Fibroblast of lung (primary cell): ENCODE data around the gene FIGNL1. TPM values are rescaled to one million over a fixed set of nuclear protein-coding genes. Genes with fewer than 3 reads are reported as not detected.

ENCODE experiments used
- DNase-seq, 2 donors: peaks; one replicate each; pipeline versions ENCODE4 v3.0.0 to v3.0.0-alpha.2; 2010; ENCODE audit warnings: low read depth in 2 of 2
- H2AFZ ChIP-seq: 2 replicates; pipeline ENCODE4 v1.5.1; 2012; ENCODE audit warnings: low read length, control low read depth, inconsistent platforms
- H3K27ac ChIP-seq: 2 replicates; pipeline ENCODE4 v1.5.1; 2011; ENCODE audit warnings: low read length, control low read depth; ENCODE audit not compliant: insufficient read depth
- H3K27me3 ChIP-seq: 2 replicates; pipeline ENCODE4 v1.5.1; 2011; ENCODE audit warnings: mild to moderate bottlenecking, low read length; ENCODE audit not compliant: control insufficient read depth, insufficient read depth
- H3K36me3 ChIP-seq: 2 replicates; pipeline ENCODE4 v1.5.1; 2011; ENCODE audit warnings: low read length; ENCODE audit not compliant: control insufficient read depth, insufficient read depth
- H3K4me1 ChIP-seq: 2 replicates; pipeline ENCODE4 v1.5.1; 2011; ENCODE audit warnings: low read length; ENCODE audit not compliant: control insufficient read depth, insufficient read depth; ENCODE audit errors: extremely low read depth
- H3K4me2 ChIP-seq: 2 replicates; pipeline ENCODE4 v1.5.1; 2011; ENCODE audit warnings: low read length, control low read depth; ENCODE audit not compliant: insufficient read depth; ENCODE audit errors: extremely low read depth
- H3K4me3 ChIP-seq, 4 experiments: fragments of 200-600 bp in 1 of 4; sonication (generic) in 1 of 4; replicated peaks in 1 of 4; 2 replicates each; pipeline ENCODE4 v1.5.1; 2011 to 2016; ENCODE audit warnings: low read length in 4 of 4, low read depth in 3 of 4, mild to moderate bottlenecking in 3 of 4, control low read depth in 2 of 4, inconsistent platforms in 1 of 4, mixed read lengths in 1 of 4; ENCODE audit not compliant: insufficient read depth in 1 of 4; ENCODE audit errors: control extremely low read depth in 1 of 4
- H3K79me2 ChIP-seq: 2 replicates; pipeline ENCODE4 v1.5.1; 2012; ENCODE audit warnings: mild to moderate bottlenecking, low read length, inconsistent platforms; ENCODE audit not compliant: control insufficient read depth, insufficient read depth
- H3K9ac ChIP-seq: 2 replicates; pipeline ENCODE4 v1.5.1; 2011; ENCODE audit warnings: mild to moderate bottlenecking, low read length, control low read depth; ENCODE audit not compliant: insufficient read depth
- H3K9me3 ChIP-seq: 2 replicates; pipeline ENCODE4 v1.5.1; 2012; ENCODE audit warnings: low read depth, low read length; ENCODE audit not compliant: control insufficient read depth, insufficient read depth
- H4K20me1 ChIP-seq: 2 replicates; pipeline ENCODE4 v1.5.1; 2011; ENCODE audit warnings: low read length; ENCODE audit not compliant: control insufficient read depth, insufficient read depth; ENCODE audit errors: extremely low read depth
- EZH2 ChIP-seq: IDR thresholded peaks from 2 replicates; pipeline ENCODE4 v1.5.1; 2012; ENCODE audit warnings: low read length, control low read depth, mild to moderate bottlenecking; ENCODE audit errors: missing control alignments
- polyA plus RNA-seq, 2 donors: library from polyadenylated mRNA; depleted of rRNA in 1 of 2; stranded (reverse) in 1 of 2; unstranded in 1 of 2; fragments of >200 nt; gene quantifications; 2 replicates each; pipeline ENCODE4 v1.2.1, GENCODE V29; 2011 to 2012; ENCODE audit warnings: missing spikeins in 1 of 2
- total RNA-seq: library from RNA; depleted of rRNA; stranded (reverse); fragments of >200 nt; gene quantifications from 2 replicates; pipeline ENCODE4 v1.2.1, GENCODE V29; 2014
- TF ChIP-seq, protein P1 (sequence below), 2 donors: IDR thresholded peaks in 1 of 2; conservative IDR thresholded peaks in 1 of 2; 1 replicate in 1 of 2; 2 replicates in 1 of 2; pipeline ENCODE4 v1.5.1; 2011 to 2012; ENCODE audit warnings: low read length in 2 of 2, control low read depth in 1 of 2, inconsistent platforms in 1 of 2, low read depth in 1 of 2, mild to moderate bottlenecking in 1 of 2

Gene FIGNL1
- total and polyA plus RNA-seq, 2 donors (not counting 1 experiment from before 2014, with no cell fraction given) = 6.4 to 8.2 TPM

- Histone ChIP-seq H3K79me2 (no peaks in the 10 kb centered on the region), H3K36me3 (no peaks in the 10 kb centered on the region), H3K27me3 (no peaks in the 10 kb centered on the region), H3K4me3 (no peak overlapping the region), H3K27ac (no peak overlapping the region), H3K9me3 (no peaks in the 10 kb centered on the region), H3K4me2 (no peak overlapping the region), H4K20me1 (no peaks in the 10 kb centered on the region), H3K9ac (no peak overlapping the region), H3K4me1 (no peaks in the 10 kb centered on the region), H2AFZ (no peak overlapping the region)
- DNase-seq = no peak
- TF ChIP-seq EZH2 = no peak
- TF ChIP-seq, protein P1, sequence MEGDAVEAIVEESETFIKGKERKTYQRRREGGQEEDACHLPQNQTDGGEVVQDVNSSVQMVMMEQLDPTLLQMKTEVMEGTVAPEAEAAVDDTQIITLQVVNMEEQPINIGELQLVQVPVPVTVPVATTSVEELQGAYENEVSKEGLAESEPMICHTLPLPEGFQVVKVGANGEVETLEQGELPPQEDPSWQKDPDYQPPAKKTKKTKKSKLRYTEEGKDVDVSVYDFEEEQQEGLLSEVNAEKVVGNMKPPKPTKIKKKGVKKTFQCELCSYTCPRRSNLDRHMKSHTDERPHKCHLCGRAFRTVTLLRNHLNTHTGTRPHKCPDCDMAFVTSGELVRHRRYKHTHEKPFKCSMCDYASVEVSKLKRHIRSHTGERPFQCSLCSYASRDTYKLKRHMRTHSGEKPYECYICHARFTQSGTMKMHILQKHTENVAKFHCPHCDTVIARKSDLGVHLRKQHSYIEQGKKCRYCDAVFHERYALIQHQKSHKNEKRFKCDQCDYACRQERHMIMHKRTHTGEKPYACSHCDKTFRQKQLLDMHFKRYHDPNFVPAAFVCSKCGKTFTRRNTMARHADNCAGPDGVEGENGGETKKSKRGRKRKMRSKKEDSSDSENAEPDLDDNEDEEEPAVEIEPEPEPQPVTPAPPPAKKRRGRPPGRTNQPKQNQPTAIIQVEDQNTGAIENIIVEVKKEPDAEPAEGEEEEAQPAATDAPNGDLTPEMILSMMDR (conservative IDR thresholded peaks at IDR 0.05 in 1 of 2, IDR thresholded peaks at IDR 0.05 in 1 of 2; ENCODE audit: low read depth in 1 of 2, low read length in 2 of 2) = no peak
Measured at GRCh38 chr7:50473531-50473930, 23.4 kb upstream of the FIGNL1 start.

GRCh38 chr7:50472427-50472826 lies 22.3 kb upstream of the FIGNL1 start:
- Histone ChIP-seq H3K79me2 (no peaks in the 10 kb centered on the region), H3K27me3 (no peaks in the 10 kb centered on the region), H3K9ac (no peak overlapping the region), H4K20me1 (no peaks in the 10 kb centered on the region), H3K9me3 (no peaks in the 10 kb centered on the region), H3K27ac (no peak overlapping the region), H2AFZ (no peak overlapping the region), H3K36me3 (no peaks in the 10 kb centered on the region), H3K4me2 (no peak overlapping the region), H3K4me3 (no peak overlapping the region), H3K4me1 (no peaks in the 10 kb centered on the region)
- no peak for DNase-seq
- TF ChIP-seq, protein P1 (conservative IDR thresholded peaks at IDR 0.05 in 1 of 2, IDR thresholded peaks at IDR 0.05 in 1 of 2; ENCODE audit: low read depth in 1 of 2, low read length in 2 of 2) = no peak
- TF ChIP-seq EZH2 = no peak

- Histone ChIP-seq H3K4me1 (no peaks in the 10 kb centered on the region), H3K4me3 (no peak overlapping the region), H4K20me1 (no peaks in the 10 kb centered on the region), H3K27me3 (no peaks in the 10 kb centered on the region), H3K27ac (no peak overlapping the region), H3K79me2 (no peaks in the 10 kb centered on the region), H3K9me3 (no peaks in the 10 kb centered on the region), H3K36me3 (no peaks in the 10 kb centered on the region), H3K9ac (no peak overlapping the region), H2AFZ (no peak overlapping the region), H3K4me2 (no peak overlapping the region)
- no peak for DNase-seq
- TF ChIP-seq, protein P1 (conservative IDR thresholded peaks at IDR 0.05 in 1 of 2, IDR thresholded peaks at IDR 0.05 in 1 of 2; ENCODE audit: low read depth in 1 of 2, low read length in 2 of 2) = no peak
- no peak for TF ChIP-seq EZH2
Measured at GRCh38 chr7:50471970-50472369, 21.8 kb upstream of the FIGNL1 start.
